ENCODE data around the gene CLK3.
A peak's percentile ranks its signal among the peaks of the same experiment; 100 is the strongest.

Gene CLK3

GRCh38 chr15:74603026-74603788 is 12.4 kb upstream of the CLK3 start:
- no peak for DNase-seq (ENCODE audit: low read depth)

- DNase-seq (ENCODE audit: low read depth), result no peak
Observed at GRCh38 chr15:74603789-74604705, 11.6 kb upstream of the CLK3 start.

GRCh38 chr15:74604983-74605794 is 10.4 kb upstream of the CLK3 start:
- DNase-seq (ENCODE audit: low read depth), result no peak

GRCh38 chr15:74605795-74606150 is 9.9 kb upstream of the CLK3 start:
- DNase-seq (ENCODE audit: low read depth), result no peak

- DNase-seq (ENCODE audit: low read depth), result no peak
Observed at GRCh38 chr15:74608786-74609185, 6.8 kb upstream of the CLK3 start.

GRCh38 chr15:74609938-74610301 is 5.7 kb upstream of the CLK3 start:
- no peak for DNase-seq (ENCODE audit: low read depth)

- no peak for DNase-seq (ENCODE audit: low read depth)
Observed at GRCh38 chr15:74610302-74610951, 5.2 kb upstream of the CLK3 start.

GRCh38 chr15:74611341-74611740 is 4.3 kb upstream of the CLK3 start:
- DNase-seq (ENCODE audit: low read depth), result no peak

- DNase-seq (ENCODE audit: low read depth), result no peak
Observed at GRCh38 chr15:74611834-74612233, 3.8 kb upstream of the CLK3 start.

GRCh38 chr15:74612677-74613076 is 3.0 kb upstream of the CLK3 start:
- no peak for DNase-seq (ENCODE audit: low read depth)

GRCh38 chr15:74613089-74613952 is 2.3 kb upstream of the CLK3 start:
- DNase-seq (ENCODE audit: low read depth), result no peak

- DNase-seq (ENCODE audit: low read depth), result no peak
Observed at GRCh38 chr15:74613953-74614743, 1.5 kb upstream of the CLK3 start.

GRCh38 chr15:74614744-74615507 is 710 bp upstream of the CLK3 start:
- peak; percentile 91 for DNase-seq (ENCODE audit: low read depth)

- peak; percentile 62 for DNase-seq (ENCODE audit: low read depth)
Observed at GRCh38 chr15:74616366-74616939, 817 bp downstream of the CLK3 start.

- no peak for DNase-seq (ENCODE audit: low read depth)
Observed at GRCh38 chr15:74616996-74617395, 1.4 kb downstream of the CLK3 start.

- no peak for DNase-seq (ENCODE audit: low read depth)
Observed at GRCh38 chr15:74618841-74619596, 3.4 kb downstream of the CLK3 start.

- no peak for DNase-seq (ENCODE audit: low read depth)
Observed at GRCh38 chr15:74619916-74620635, 4.4 kb downstream of the CLK3 start.

Data from T-helper 22 cell (primary cell).